GF-D8 (cell line): ENCODE results near the gene MUC5B.
"Not testable (repeated sequence)": the region's sequence is repeated elsewhere in the genome, so short reads cannot be mapped to it uniquely, and the experiment has no call there.

ENCODE experiments used
- DNase-seq: peaks from one replicate; lab custom pipeline; 2025; lab: John Stamatoyannopoulos, UW

Gene MUC5B

GRCh38 chr11:1202776-1203504 lies 19.9 kb upstream of the MUC5B start:
- DNase-seq: no peak

GRCh38 chr11:1203505-1204271 lies 19.2 kb upstream of the MUC5B start:
- no peak for DNase-seq

- DNase-seq: no peak
Observed at GRCh38 chr11:1204381-1205101, 18.3 kb upstream of the MUC5B start.

GRCh38 chr11:1205121-1205986 lies 17.5 kb upstream of the MUC5B start:
- DNase-seq: no peak

- no peak for DNase-seq
Observed at GRCh38 chr11:1205987-1206331, 16.9 kb upstream of the MUC5B start.

- no peak for DNase-seq
Observed at GRCh38 chr11:1206391-1207271, 16.2 kb upstream of the MUC5B start.

- DNase-seq: no peak
Observed at GRCh38 chr11:1207401-1208143, 15.3 kb upstream of the MUC5B start.

- no peak for DNase-seq
Observed at GRCh38 chr11:1208144-1208393, 14.8 kb upstream of the MUC5B start.

- no peak for DNase-seq
Observed at GRCh38 chr11:1208394-1209261, 14.2 kb upstream of the MUC5B start.

- DNase-seq: no peak
Observed at GRCh38 chr11:1209371-1210057, 13.4 kb upstream of the MUC5B start.

GRCh38 chr11:1211838-1212237 lies 11.0 kb upstream of the MUC5B start:
- no peak for DNase-seq

GRCh38 chr11:1215826-1216225 lies 7.0 kb upstream of the MUC5B start:
- not testable (repeated sequence) for DNase-seq

- no peak for DNase-seq
Observed at GRCh38 chr11:1217151-1217550, 5.7 kb upstream of the MUC5B start.

- no peak for DNase-seq
Observed at GRCh38 chr11:1218256-1218787, 4.5 kb upstream of the MUC5B start.

- no peak for DNase-seq
Observed at GRCh38 chr11:1218788-1219445, 3.9 kb upstream of the MUC5B start.

GRCh38 chr11:1219446-1219833 lies 3.4 kb upstream of the MUC5B start:
- no peak for DNase-seq

GRCh38 chr11:1219834-1220815 lies 2.7 kb upstream of the MUC5B start:
- no peak for DNase-seq
